Measurements from ENCODE around the gene STAC.

GRCh38 chr3:36411587-36411986 is 31.3 kb downstream of the STAC start:
- TF ChIP-seq, protein P1, sequence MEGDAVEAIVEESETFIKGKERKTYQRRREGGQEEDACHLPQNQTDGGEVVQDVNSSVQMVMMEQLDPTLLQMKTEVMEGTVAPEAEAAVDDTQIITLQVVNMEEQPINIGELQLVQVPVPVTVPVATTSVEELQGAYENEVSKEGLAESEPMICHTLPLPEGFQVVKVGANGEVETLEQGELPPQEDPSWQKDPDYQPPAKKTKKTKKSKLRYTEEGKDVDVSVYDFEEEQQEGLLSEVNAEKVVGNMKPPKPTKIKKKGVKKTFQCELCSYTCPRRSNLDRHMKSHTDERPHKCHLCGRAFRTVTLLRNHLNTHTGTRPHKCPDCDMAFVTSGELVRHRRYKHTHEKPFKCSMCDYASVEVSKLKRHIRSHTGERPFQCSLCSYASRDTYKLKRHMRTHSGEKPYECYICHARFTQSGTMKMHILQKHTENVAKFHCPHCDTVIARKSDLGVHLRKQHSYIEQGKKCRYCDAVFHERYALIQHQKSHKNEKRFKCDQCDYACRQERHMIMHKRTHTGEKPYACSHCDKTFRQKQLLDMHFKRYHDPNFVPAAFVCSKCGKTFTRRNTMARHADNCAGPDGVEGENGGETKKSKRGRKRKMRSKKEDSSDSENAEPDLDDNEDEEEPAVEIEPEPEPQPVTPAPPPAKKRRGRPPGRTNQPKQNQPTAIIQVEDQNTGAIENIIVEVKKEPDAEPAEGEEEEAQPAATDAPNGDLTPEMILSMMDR (IDR thresholded peaks at IDR 0.05; ENCODE audit: insufficient read depth, low read depth, low read length), result no peak
- TF ChIP-seq EZH2 (IDR thresholded peaks at IDR 0.05; ENCODE audit: insufficient read depth, low read length), result no peak
